GM21619 (cell line): Measurements from ENCODE around the gene ABCG4.
A peak's percentile ranks its signal among the peaks of the same experiment; 100 is the strongest.

ENCODE experiments used
- ATAC-seq: cut with Tn5 transposase; IDR thresholded peaks from one replicate; pipeline ENCODE4 v1.9.1; 2021; ENCODE audit not compliant: unreplicated experiment

ABCG4 gene

DNA sequence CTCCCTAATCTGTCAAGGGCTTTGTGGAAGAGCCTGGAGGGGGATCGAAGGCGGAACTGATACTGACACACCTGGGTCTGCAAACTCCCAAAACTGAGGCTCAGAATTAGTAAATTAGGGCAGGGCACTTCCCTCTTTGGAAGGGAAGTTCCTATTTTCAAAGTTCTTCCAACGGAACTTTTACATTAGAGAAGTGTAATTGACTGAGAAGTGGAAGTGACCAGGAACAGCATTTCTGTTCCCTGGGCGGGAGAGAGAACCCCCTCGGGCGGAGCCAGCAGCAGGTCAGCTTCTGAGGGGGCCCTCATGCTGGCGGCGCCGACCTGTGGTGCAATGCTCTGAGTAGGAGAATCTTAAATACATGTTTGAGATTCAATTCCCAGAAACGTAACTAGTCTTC is 56.2 kb downstream of the ABCG4 start:
- ATAC-seq = no peak

GRCh38 chr11:119205574-119206510 is 57.0 kb downstream of the ABCG4 start, which contains the start of gene CBL:
CBL (plus strand) TSS chr11:119206339; CDS start chr11:119206418, 79 bp downstream.
- peak; percentile 79 for ATAC-seq

GRCh38 chr11:119206511-119207414 is 57.9 kb downstream of the ABCG4 start:
- ATAC-seq = peak; percentile 27

GRCh38 chr11:119207415-119207960 is 58.6 kb downstream of the ABCG4 start:
- ATAC-seq = no peak

DNA sequence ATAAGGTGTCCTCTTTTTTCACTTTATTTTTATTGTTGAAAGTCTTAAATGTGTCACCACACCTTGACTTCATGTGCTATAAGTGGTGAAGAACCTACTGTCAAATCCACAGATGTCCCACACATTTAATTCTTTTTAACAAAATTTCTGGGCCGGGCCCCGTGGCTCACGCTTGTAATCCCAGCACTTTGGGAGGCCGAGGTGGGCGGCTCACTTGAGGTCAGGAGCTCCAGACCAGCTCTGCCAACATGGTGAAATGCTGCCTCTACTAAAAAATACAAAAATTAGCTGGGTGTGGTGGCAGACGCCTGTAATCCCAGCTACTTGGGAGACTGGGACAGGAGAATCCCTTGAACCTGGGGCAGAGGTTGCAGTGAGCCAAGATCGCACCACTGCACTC is 60.3 kb downstream of the ABCG4 start:
- ATAC-seq = no peak

- ATAC-seq = no peak
Observed at GRCh38 chr11:119210050-119210449, 61.2 kb downstream of the ABCG4 start.
